A549 treated with dexamethasone at 1 μM for 4 hours (cell line): ENCODE data around the gene PSEN2. TPM values are rescaled to one million over a fixed set of nuclear protein-coding genes. Genes with fewer than 3 reads are reported as not detected.

Experiments
- total RNA-seq: library from RNA; stranded (reverse); fragments of 200-300 nt; extraction: Qiagen RNA extraction; gene quantifications from 5 replicates; pipeline ENCODE4 v1.2.3, GENCODE V29; 2022

Gene PSEN2
- total RNA-seq, result 26.8 to 30.6 TPM (median 29.2 TPM) in 5 replicates

GRCh38 chr1:226870401-226871279 lies at the start of gene PSEN2:
PSEN2 (plus strand) TSS chr1:226870616; CDS start chr1:226881908, 11,292 bp downstream.

GRCh38 chr1:226940029-226940805 lies 69.8 kb downstream of the PSEN2 start, which contains the start of gene COQ8A:
COQ8A (plus strand) TSS chr1:226940294; CDS start chr1:226961386, 21,092 bp downstream.

Other genes starting within 250 kb of the PSEN2 start
- 2.2 to 3.1 TPM (median 2.9 TPM) in 5 replicates for gene ITPKB, start 131.3 kb upstream of the PSEN2 start, total RNA-seq
- 14.0 to 19.3 TPM (median 18.8 TPM) in 5 replicates for gene COQ8A, start 69.7 kb downstream of the PSEN2 start, total RNA-seq